Astrocyte of the cerebellum (primary cell): ENCODE measurements around the gene DNMT3B.
A peak's percentile ranks its signal among the peaks of the same experiment; 100 is the strongest.

ENCODE experiments used
- DNase-seq: peaks from one replicate; pipeline ENCODE4 v3.0.0-alpha.2; 2011; ENCODE audit warnings: low read depth
- H3K4me3 ChIP-seq: 2 replicates; pipeline ENCODE4 v1.5.1; 2011; ENCODE audit warnings: mild to moderate bottlenecking, low read depth, low read length, moderate library complexity
- in situ Hi-C: cut with HindIII; loops from 2 replicates; pipeline ENCODE4 v1.10.0; 2017; ENCODE audit warnings: low sequenced_read_pairs
- TF ChIP-seq, protein P1 (sequence below): IDR thresholded peaks from 2 replicates; pipeline ENCODE4 v1.5.1; 2012; ENCODE audit warnings: low read length, low read depth, moderate library complexity, mild to moderate bottlenecking; ENCODE audit errors: missing control alignments

DNMT3B gene

DNA sequence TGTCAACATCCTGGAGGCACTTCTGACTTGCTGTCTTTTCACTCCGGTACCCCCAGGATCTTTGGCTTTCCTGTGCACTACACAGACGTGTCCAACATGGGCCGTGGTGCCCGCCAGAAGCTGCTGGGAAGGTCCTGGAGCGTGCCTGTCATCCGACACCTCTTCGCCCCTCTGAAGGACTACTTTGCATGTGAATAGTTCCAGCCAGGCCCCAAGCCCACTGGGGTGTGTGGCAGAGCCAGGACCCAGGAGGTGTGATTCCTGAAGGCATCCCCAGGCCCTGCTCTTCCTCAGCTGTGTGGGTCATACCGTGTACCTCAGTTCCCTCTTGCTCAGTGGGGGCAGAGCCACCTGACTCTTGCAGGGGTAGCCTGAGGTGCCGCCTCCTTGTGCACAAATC is 45.5 kb downstream of the DNMT3B start:
- TF ChIP-seq, protein P1, sequence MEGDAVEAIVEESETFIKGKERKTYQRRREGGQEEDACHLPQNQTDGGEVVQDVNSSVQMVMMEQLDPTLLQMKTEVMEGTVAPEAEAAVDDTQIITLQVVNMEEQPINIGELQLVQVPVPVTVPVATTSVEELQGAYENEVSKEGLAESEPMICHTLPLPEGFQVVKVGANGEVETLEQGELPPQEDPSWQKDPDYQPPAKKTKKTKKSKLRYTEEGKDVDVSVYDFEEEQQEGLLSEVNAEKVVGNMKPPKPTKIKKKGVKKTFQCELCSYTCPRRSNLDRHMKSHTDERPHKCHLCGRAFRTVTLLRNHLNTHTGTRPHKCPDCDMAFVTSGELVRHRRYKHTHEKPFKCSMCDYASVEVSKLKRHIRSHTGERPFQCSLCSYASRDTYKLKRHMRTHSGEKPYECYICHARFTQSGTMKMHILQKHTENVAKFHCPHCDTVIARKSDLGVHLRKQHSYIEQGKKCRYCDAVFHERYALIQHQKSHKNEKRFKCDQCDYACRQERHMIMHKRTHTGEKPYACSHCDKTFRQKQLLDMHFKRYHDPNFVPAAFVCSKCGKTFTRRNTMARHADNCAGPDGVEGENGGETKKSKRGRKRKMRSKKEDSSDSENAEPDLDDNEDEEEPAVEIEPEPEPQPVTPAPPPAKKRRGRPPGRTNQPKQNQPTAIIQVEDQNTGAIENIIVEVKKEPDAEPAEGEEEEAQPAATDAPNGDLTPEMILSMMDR, result no peak
- H3K4me3 ChIP-seq, result no peak overlapping the region
- in situ Hi-C loops, result no loop called here
- DNase-seq, result no peak

- no peak overlapping the region for H3K4me3 ChIP-seq
- in situ Hi-C loops, result no loop called here
- no peak for DNase-seq
- TF ChIP-seq, protein P1, result no peak
These were observed 46.3 kb downstream of the DNMT3B start for GRCh38 chr20:32808438-32808837.

DNA sequence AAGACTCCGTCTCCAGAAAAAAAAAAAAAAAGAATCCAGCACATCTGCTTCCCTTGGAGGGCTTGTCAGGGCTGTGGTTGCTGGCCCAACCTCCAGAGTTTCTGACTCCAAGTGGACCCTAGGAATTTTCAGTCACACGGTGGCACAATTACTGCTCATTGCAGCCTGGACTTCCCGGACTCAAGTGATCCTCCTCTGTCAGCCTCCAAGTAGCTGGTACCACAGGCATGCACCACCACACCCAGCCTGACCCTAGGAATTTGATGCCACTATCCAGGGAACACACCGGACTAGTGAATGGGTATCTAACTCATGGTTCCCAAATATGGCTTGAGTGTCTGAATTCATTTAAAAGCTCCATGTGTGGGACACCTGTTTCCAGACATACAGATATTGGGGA is 47.7 kb downstream of the DNMT3B start:
- H3K4me3 ChIP-seq, result no peak overlapping the region
- DNase-seq, result no peak
- in situ Hi-C loops, result no loop called here
- TF ChIP-seq, protein P1, result no peak

DNA sequence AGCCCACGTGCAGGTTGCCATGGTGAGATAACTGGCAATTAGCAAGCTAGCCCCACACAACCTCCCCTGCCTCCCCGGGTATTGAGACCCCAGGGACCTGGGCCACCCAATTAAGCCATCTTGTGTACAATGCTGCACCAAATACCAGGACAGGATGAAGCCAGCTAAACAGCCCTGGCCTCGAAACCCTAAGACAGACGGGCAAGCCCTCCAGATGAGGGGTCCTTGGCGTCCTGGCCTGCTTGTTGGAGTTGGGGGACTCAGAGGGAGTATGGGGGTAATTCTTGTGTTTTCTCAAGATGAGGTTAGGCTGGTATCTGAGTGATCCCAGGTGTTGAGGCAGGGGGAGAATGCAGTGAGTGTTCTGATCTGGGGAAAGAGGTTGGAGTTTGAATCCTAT is 48.8 kb downstream of the DNMT3B start:
- no peak overlapping the region for H3K4me3 ChIP-seq
- in situ Hi-C loops, result no loop called here
- DNase-seq, result no peak
- TF ChIP-seq, protein P1, result no peak

- no peak for DNase-seq
- H3K4me3 ChIP-seq, result no peak overlapping the region
- in situ Hi-C loops, result no loop called here
- TF ChIP-seq, protein P1, result no peak
These were observed 49.7 kb downstream of the DNMT3B start for GRCh38 chr20:32811886-32812285.

DNA sequence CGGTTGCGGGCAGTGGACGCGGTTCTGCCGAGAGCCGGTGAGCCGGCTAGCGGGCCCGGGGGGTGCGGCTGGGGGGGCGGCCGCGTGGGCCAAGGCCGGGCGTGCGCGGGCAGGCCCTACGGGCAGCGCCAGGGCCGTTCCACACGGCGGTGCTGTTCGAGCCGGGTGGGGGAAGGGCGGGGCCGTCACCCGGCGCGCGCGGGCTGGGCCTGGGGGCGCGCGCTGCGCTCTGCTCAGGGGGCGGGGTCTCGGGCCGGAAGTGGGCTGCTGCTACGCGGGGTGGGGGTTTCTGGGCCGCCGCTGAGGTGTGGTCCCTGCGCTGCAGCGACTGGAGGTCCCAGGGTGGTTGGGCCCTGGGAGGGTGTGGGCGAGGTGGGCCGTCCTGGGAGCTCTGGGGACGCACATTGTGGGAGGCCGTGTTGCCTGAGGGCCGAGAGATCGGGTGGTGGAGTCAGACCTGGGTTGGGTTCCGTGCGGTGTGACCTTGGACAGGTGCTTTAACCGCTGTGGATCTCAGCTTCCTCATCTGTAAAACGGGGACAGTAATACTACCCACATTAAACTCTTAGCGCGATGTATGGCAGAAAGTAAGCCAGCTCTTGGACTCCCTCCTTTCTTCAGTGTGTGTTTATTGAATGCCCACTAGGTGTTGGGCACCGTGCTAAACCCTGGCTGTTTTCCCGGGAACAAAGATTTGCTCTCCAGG is 58.0 kb downstream of the DNMT3B start:
- TF ChIP-seq, protein P1, result no peak
- H3K4me3 ChIP-seq, result peak overlapping the region; percentile 90
- in situ Hi-C loops, result no loop called here
- DNase-seq, result no peak
